DOHH2 (cell line): ENCODE results near the gene RPS8.

Source experiments
- H3F3A ChIP-seq: fragments of 200-600 bp; sonication (generic), shearing (Covaris generic); 2 replicates; pipeline ENCODE4 v1.6.0; 2016; ENCODE audit warnings: antibody characterized with exemption, mild to moderate bottlenecking; ENCODE audit not compliant: control insufficient read depth, insufficient read depth
- H3K27ac ChIP-seq: fragments of 200-600 bp; sonication (generic); 2 replicates; pipeline ENCODE4 v1.5.1; 2014; ENCODE audit warnings: low read depth, mild to moderate bottlenecking, low read length, moderate library complexity
- H3K27me3 ChIP-seq: fragments of 200-600 bp; sonication (generic); 2 replicates; pipeline ENCODE4 v1.6.1; 2014; ENCODE audit warnings: mild to moderate bottlenecking, low read length, mixed read lengths; ENCODE audit not compliant: control insufficient read depth
- H3K36me3 ChIP-seq: fragments of 200-600 bp; sonication (generic); 2 replicates; pipeline ENCODE4 v1.6.1; 2014; ENCODE audit warnings: mild to moderate bottlenecking, low read length, moderate library complexity, mixed read lengths; ENCODE audit not compliant: control insufficient read depth
- H3K4me1 ChIP-seq: fragments of 200-600 bp; sonication (generic); 2 replicates; pipeline ENCODE4 v1.6.1; 2014; ENCODE audit warnings: mild to moderate bottlenecking, low read length, mixed read lengths; ENCODE audit not compliant: control insufficient read depth
- H3K4me2 ChIP-seq: fragments of 200-600 bp; sonication (generic); 2 replicates; pipeline ENCODE4 v1.6.0; 2014; ENCODE audit warnings: mild to moderate bottlenecking, low read length, moderate library complexity
- H3K4me3 ChIP-seq: fragments of 200-600 bp; sonication (generic); 2 replicates; pipeline ENCODE4 v1.5.1; 2014; ENCODE audit warnings: mild to moderate bottlenecking, low read length, mixed read lengths
- H3K79me2 ChIP-seq: fragments of 200-600 bp; sonication (generic); 2 replicates; pipeline ENCODE4 v1.6.1; 2014; ENCODE audit warnings: mild to moderate bottlenecking, low read length, mixed read lengths; ENCODE audit not compliant: control insufficient read depth
- H3K9me2 ChIP-seq: fragments of 200-600 bp; sonication (generic); replicated peaks from 2 replicates; pipeline ENCODE4 v1.6.1; 2014; ENCODE audit warnings: mild to moderate bottlenecking, low read length, mixed read lengths; ENCODE audit not compliant: control insufficient read depth
- H3K9me3 ChIP-seq: fragments of 200-600 bp; sonication (generic); 2 replicates; pipeline ENCODE4 v1.6.1; 2014; ENCODE audit warnings: antibody characterized with exemption, low read length, mixed read lengths; ENCODE audit not compliant: control insufficient read depth, insufficient read depth
- H4K20me1 ChIP-seq: fragments of 200-600 bp; sonication (generic); 2 replicates; pipeline ENCODE4 v1.6.0; 2014; ENCODE audit warnings: low read depth, mild to moderate bottlenecking, antibody characterized with exemption, low read length, moderate library complexity; ENCODE audit not compliant: control insufficient read depth, insufficient read depth
- CTCF ChIP-seq: fragments of 200-600 bp; sonication (generic); IDR thresholded peaks from one replicate; pipeline ENCODE4 v1.5.1; 2014; ENCODE audit warnings: antibody characterized with exemption, mild to moderate bottlenecking, low read depth, low read length; ENCODE audit not compliant: poor library complexity, severe bottlenecking
- EZH2phosphoT487 ChIP-seq: fragments of 200-600 bp; sonication (generic); IDR thresholded peaks from 2 replicates; pipeline ENCODE4 v1.6.1; 2017; ENCODE audit warnings: borderline replicate concordance, mild to moderate bottlenecking, antibody characterized with exemption, low read length, moderate library complexity, mixed read lengths

Gene RPS8

GRCh38 chr1:44787506-44787905 is 12.2 kb downstream of the RPS8 start:
- TF ChIP-seq CTCF (no peak), EZH2phosphoT487 (no peak)
- no peak overlapping the region for H3K27ac ChIP-seq
- H3K4me3 ChIP-seq: no peak overlapping the region
- H3K4me2 ChIP-seq: no peak overlapping the region
- no peaks in the 10 kb centered on the region for H3K79me2 ChIP-seq
- H3K9me2 ChIP-seq: no peaks in the 10 kb centered on the region
- no peaks in the 10 kb centered on the region for H3K36me3 ChIP-seq
- H3K4me1 ChIP-seq: peaks cover 39% of the 10 kb centered on the region
- no peaks in the 10 kb centered on the region for H3K27me3 ChIP-seq
- H3F3A ChIP-seq: peaks cover 41% of the 10 kb centered on the region
- H4K20me1 ChIP-seq: no peaks in the 10 kb centered on the region
- H3K9me3 ChIP-seq: no peaks in the 10 kb centered on the region

DNA sequence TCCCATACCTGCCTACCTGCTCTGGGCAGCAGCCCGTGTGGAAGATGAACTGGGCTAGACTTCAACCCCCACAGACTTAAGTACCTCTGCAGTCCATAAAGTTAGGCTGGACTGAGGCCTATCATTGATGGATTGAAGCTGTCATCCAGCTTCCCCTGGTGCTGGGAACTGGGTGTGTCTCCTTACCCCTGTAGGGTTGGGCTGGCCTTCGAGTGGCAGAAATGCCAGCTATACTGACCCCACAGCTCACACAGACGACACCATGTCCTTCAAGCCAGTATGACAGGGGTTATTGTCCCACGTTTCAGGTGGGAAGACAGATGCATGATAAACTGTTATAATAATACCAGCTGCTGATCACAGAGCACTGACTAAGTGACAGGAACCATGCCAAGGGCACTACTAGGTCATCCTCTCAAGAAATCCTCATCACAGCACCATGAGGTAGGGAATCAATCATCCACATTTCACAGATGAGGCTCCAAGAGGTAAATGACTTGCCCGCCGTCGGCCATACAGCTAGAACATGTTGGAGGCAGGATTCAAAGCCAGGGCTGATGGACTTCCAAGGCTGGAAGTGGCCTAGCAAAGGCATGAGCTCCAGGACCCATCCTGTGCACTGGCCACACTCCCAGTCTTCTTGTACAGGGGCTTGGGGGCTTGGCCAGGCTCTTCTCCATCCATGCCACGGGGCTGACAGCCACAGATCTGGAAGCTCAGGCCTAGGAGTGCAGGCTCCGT is 12.9 kb downstream of the RPS8 start, which contains the start of gene BEST4:
BEST4 (minus strand) TSS at position 51 of the 741 bp plus-strand sequence. CDS start 465 bp downstream, outside the sequence.
- H3K27me3 ChIP-seq: no peaks in the 10 kb centered on the region
- no peak within 1 kb of the TSS for H3K4me3 ChIP-seq
- no peaks in the 10 kb centered on the region for H3K9me3 ChIP-seq
- H3K4me1 ChIP-seq: peaks cover 33% of the 10 kb centered on the region
- no peaks in the 10 kb centered on the region for H4K20me1 ChIP-seq
- no peak within 1 kb of the TSS for H3K4me2 ChIP-seq
- peaks cover 35% of the 10 kb centered on the region for H3F3A ChIP-seq
- TF ChIP-seq EZH2phosphoT487: no peak
- TF ChIP-seq CTCF: no peak
- H3K79me2 ChIP-seq: no peaks in the 10 kb centered on the region
- H3K9me2 ChIP-seq: no peaks in the 10 kb centered on the region
- H3K36me3 ChIP-seq: no peaks in the 10 kb centered on the region
- H3K27ac ChIP-seq: no peak within 1 kb of the TSS

- Histone ChIP-seq H3K4me1 (peaks cover 6% of the 10 kb centered on the region), H3K36me3 (no peaks in the 10 kb centered on the region), H4K20me1 (no peaks in the 10 kb centered on the region), H3K9me3 (no peaks in the 10 kb centered on the region), H3K4me2 (no peak overlapping the region), H3K4me3 (no peak overlapping the region), H3K27me3 (no peaks in the 10 kb centered on the region), H3F3A (peaks cover 21% of the 10 kb centered on the region), H3K9me2 (no peaks in the 10 kb centered on the region), H3K27ac (no peak overlapping the region), H3K79me2 (no peaks in the 10 kb centered on the region)
- no peak for TF ChIP-seq CTCF
- no peak for TF ChIP-seq EZH2phosphoT487
Observed at GRCh38 chr1:44790968-44791801, 15.8 kb downstream of the RPS8 start.
